Osteoblast (primary cell): ENCODE results near the gene FNDC10. TPM values are rescaled to one million over a fixed set of nuclear protein-coding genes. Genes with fewer than 3 reads are reported as not detected.

Experiments used
- DNase-seq: peaks from one replicate; pipeline ENCODE4 v3.0.0; 2011; ENCODE audit warnings: low spot score, mixed read lengths; ENCODE audit not compliant: insufficient read length; ENCODE audit errors: missing footprints
- H2AFZ ChIP-seq: 2 replicates; pipeline ENCODE4 v1.6.0; 2011; ENCODE audit warnings: mild to moderate bottlenecking, low read length
- H3K27ac ChIP-seq: 2 replicates; pipeline ENCODE4 v1.5.1; 2011; ENCODE audit warnings: mild to moderate bottlenecking, low read depth, low read length, moderate library complexity
- H3K27me3 ChIP-seq: 2 replicates; pipeline ENCODE4 v1.6.0; 2012; ENCODE audit warnings: mild to moderate bottlenecking, control low read depth, inconsistent platforms, low read length, moderate library complexity; ENCODE audit not compliant: insufficient read depth
- H3K36me3 ChIP-seq: 2 replicates; pipeline ENCODE4 v1.5.1; 2011; ENCODE audit warnings: mild to moderate bottlenecking, low read length, control low read depth, moderate library complexity; ENCODE audit not compliant: insufficient read depth
- H3K4me1 ChIP-seq: 2 replicates; pipeline ENCODE4 v1.5.1; 2011; ENCODE audit warnings: mild to moderate bottlenecking, low read length, control low read depth, moderate library complexity; ENCODE audit not compliant: insufficient read depth
- H3K4me2 ChIP-seq: 2 replicates; pipeline ENCODE4 v1.6.0; 2011; ENCODE audit warnings: mild to moderate bottlenecking, low read length; ENCODE audit not compliant: insufficient read depth
- H3K4me3 ChIP-seq: fragments of 200-600 bp; sonication (generic); 3 replicates; pipeline ENCODE4 v1.5.1; 2012; ENCODE audit warnings: mild to moderate bottlenecking, low read length, inconsistent platforms; ENCODE audit not compliant: insufficient read depth
- H3K79me2 ChIP-seq: 2 replicates; pipeline ENCODE4 v1.6.0; 2012; ENCODE audit warnings: mild to moderate bottlenecking, low read length, control low read depth, inconsistent platforms; ENCODE audit not compliant: insufficient read depth
- H3K9me3 ChIP-seq: 2 replicates; pipeline ENCODE4 v1.5.1; 2011; ENCODE audit warnings: low read depth, low read length, control low read depth
- H4K20me1 ChIP-seq: 2 replicates; pipeline ENCODE4 v1.6.0; 2012; ENCODE audit warnings: mild to moderate bottlenecking, low read length, control low read depth; ENCODE audit not compliant: insufficient read depth
- total RNA-seq: library from RNA; depleted of rRNA; stranded (reverse); fragments of >200 nt; gene quantifications from 2 replicates; pipeline ENCODE4 v1.2.3, GENCODE V29; 2012
- TF ChIP-seq, protein P1 (sequence below): IDR thresholded peaks from 2 replicates; pipeline ENCODE4 v1.5.1; 2011; ENCODE audit warnings: mild to moderate bottlenecking, low read depth, low read length, moderate library complexity; ENCODE audit errors: extremely low read depth

The FNDC10 gene
- total RNA-seq, 1 donor, result 2.5 TPM

DNA sequence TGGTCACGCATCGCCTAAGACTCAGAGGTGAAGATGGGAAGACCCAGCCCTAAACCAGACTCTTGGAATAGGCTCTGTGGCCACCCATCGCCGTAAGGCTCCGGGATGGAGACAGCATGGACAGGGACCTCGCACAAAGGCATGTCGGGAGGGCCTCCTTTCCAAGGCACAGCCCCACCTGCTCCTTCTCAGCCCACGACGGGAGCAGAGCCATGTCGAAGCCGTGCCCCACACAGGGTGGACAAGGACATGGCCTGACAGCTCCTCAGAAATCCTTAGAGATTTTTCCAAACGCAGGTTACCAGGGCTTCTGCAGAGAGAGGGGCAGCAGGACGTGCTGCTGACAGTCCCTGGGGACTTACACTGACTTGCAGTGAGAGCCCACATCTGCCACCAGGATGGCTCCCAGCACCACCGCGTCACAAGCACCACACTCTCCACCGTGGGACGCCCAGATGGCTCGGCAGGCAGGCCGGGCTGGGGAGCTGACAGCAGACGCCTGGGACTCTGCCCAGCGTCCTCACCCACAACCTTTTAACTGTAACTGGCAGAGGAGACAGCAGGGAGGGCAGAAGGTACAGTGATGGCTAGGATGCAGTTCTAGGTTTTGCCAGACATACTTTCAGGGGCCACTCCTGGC, 37.3 kb downstream of the FNDC10 start:
- peak; percentile 31 for DNase-seq
- H3K36me3 ChIP-seq, result peaks cover 53% of the 10 kb centered on the region
- TF ChIP-seq, protein P1, sequence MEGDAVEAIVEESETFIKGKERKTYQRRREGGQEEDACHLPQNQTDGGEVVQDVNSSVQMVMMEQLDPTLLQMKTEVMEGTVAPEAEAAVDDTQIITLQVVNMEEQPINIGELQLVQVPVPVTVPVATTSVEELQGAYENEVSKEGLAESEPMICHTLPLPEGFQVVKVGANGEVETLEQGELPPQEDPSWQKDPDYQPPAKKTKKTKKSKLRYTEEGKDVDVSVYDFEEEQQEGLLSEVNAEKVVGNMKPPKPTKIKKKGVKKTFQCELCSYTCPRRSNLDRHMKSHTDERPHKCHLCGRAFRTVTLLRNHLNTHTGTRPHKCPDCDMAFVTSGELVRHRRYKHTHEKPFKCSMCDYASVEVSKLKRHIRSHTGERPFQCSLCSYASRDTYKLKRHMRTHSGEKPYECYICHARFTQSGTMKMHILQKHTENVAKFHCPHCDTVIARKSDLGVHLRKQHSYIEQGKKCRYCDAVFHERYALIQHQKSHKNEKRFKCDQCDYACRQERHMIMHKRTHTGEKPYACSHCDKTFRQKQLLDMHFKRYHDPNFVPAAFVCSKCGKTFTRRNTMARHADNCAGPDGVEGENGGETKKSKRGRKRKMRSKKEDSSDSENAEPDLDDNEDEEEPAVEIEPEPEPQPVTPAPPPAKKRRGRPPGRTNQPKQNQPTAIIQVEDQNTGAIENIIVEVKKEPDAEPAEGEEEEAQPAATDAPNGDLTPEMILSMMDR, result no peak
- no peak overlapping the region for H3K4me3 ChIP-seq
- H4K20me1 ChIP-seq, result peaks cover 68% of the 10 kb centered on the region
- no peak overlapping the region for H3K27ac ChIP-seq
- H3K9me3 ChIP-seq, result no peaks in the 10 kb centered on the region
- peaks cover 13% of the 10 kb centered on the region for H3K4me1 ChIP-seq
- H3K4me2 ChIP-seq, result no peak overlapping the region
- peaks cover 86% of the 10 kb centered on the region for H3K79me2 ChIP-seq
- H2AFZ ChIP-seq, result no peak overlapping the region
- H3K27me3 ChIP-seq, result no peaks in the 10 kb centered on the region

- Histone ChIP-seq H3K79me2 (peaks cover 79% of the 10 kb centered on the region), H2AFZ (no peak overlapping the region), H3K27me3 (no peaks in the 10 kb centered on the region), H3K4me2 (no peak overlapping the region), H3K4me1 (peaks cover 6% of the 10 kb centered on the region), H3K4me3 (no peak overlapping the region), H3K36me3 (peaks cover 53% of the 10 kb centered on the region), H3K9me3 (no peaks in the 10 kb centered on the region), H4K20me1 (peaks cover 63% of the 10 kb centered on the region), H3K27ac (no peak overlapping the region)
- DNase-seq, result peak; percentile 57
- TF ChIP-seq, protein P1, result no peak
Observed at GRCh38 chr1:1561801-1562470, 38.0 kb downstream of the FNDC10 start.

- Histone ChIP-seq H3K4me2 (no peak overlapping the region), H3K9me3 (no peaks in the 10 kb centered on the region), H4K20me1 (peaks cover 58% of the 10 kb centered on the region), H2AFZ (no peak overlapping the region), H3K27me3 (no peaks in the 10 kb centered on the region), H3K4me3 (no peak overlapping the region), H3K79me2 (peaks cover 67% of the 10 kb centered on the region), H3K4me1 (peaks cover under 1% of the 10 kb centered on the region), H3K27ac (no peak overlapping the region), H3K36me3 (peaks cover 45% of the 10 kb centered on the region)
- TF ChIP-seq, protein P1, result no peak
- DNase-seq, result no peak
Observed at GRCh38 chr1:1560178-1560577, 39.8 kb downstream of the FNDC10 start.

- peaks cover 61% of the 10 kb centered on the region for H3K79me2 ChIP-seq
- peaks cover 38% of the 10 kb centered on the region for H3K36me3 ChIP-seq
- no peak overlapping the region for H3K4me3 ChIP-seq
- H4K20me1 ChIP-seq, result peaks cover 59% of the 10 kb centered on the region
- peaks cover 11% of the 10 kb centered on the region for H3K4me1 ChIP-seq
- peak; percentile 62 for DNase-seq
- H3K9me3 ChIP-seq, result no peaks in the 10 kb centered on the region
- H3K27ac ChIP-seq, result no peak overlapping the region
- H3K27me3 ChIP-seq, result no peaks in the 10 kb centered on the region
- H3K4me2 ChIP-seq, result no peak overlapping the region
- TF ChIP-seq, protein P1, result no peak
- H2AFZ ChIP-seq, result no peak overlapping the region
Observed at GRCh38 chr1:1559066-1559465, 40.9 kb downstream of the FNDC10 start.
